HepG2 (cell line): ENCODE measurements around the gene MIEF1. TPM values are rescaled to one million over a fixed set of nuclear protein-coding genes. Genes with fewer than 3 reads are reported as not detected.

Experiments
- EP300 ChIP-seq, 3 experiments: sonication (generic) in 1 of 3; formaldehyde crosslinking in 1 of 3; IDR thresholded peaks; 2 replicates each; pipeline versions ENCODE4 v1.5.1 to v1.6.1; 2011 to 2020; ENCODE audit warnings: low read depth in 2 of 3, low read length in 2 of 3, borderline replicate concordance in 1 of 3, improper control_type of control experiment in 1 of 3, mild to moderate bottlenecking in 1 of 3, missing genetic modification reagents in 1 of 3, moderate library complexity in 1 of 3
- ERF ChIP-seq: IDR thresholded peaks from 2 replicates; pipeline ENCODE4 v1.6.1; 2018; ENCODE audit warnings: missing biosample characterization, missing genetic modification reagents
- FOXJ3 ChIP-seq: sonication (generic); formaldehyde crosslinking; IDR thresholded peaks from 2 replicates; pipeline ENCODE4 v1.4.0; 2020; ENCODE audit warnings: missing genetic modification reagents, mild to moderate bottlenecking, borderline replicate concordance
- FOXO1 ChIP-seq: sonication (generic); formaldehyde crosslinking; IDR thresholded peaks from 2 replicates; pipeline ENCODE4 v1.4.0; 2020; ENCODE audit warnings: missing genetic modification reagents
- KLF9 ChIP-seq: IDR thresholded peaks from 2 replicates; pipeline ENCODE4 v1.6.1; 2016; ENCODE audit warnings: low read depth
- MAF1 ChIP-seq: sonication (generic); formaldehyde crosslinking; IDR thresholded peaks from 2 replicates; pipeline ENCODE4 v1.5.0; 2020; ENCODE audit warnings: missing genetic modification reagents, borderline replicate concordance
- PPARG ChIP-seq: conservative IDR thresholded peaks from 2 replicates; pipeline ENCODE4 v1.6.1; 2016; ENCODE audit warnings: missing biosample characterization, missing genetic modification reagents
- SOX5 ChIP-seq: IDR thresholded peaks from 2 replicates; pipeline ENCODE4 v1.6.1; 2016; ENCODE audit warnings: borderline replicate concordance
- SPEN ChIP-seq: sonication (generic); formaldehyde crosslinking; IDR thresholded peaks from 2 replicates; pipeline ENCODE4 v1.5.1; 2020; ENCODE audit warnings: low read depth, mild to moderate bottlenecking, missing genetic modification reagents
- TEF ChIP-seq: sonication (generic); formaldehyde crosslinking; IDR thresholded peaks from 2 replicates; pipeline ENCODE4 v1.5.0; 2020; ENCODE audit warnings: missing genetic modification reagents
- ZBTB44 ChIP-seq: sonication (generic); formaldehyde crosslinking; IDR thresholded peaks from 2 replicates; pipeline ENCODE4 v1.4.0; 2020; ENCODE audit warnings: missing genetic modification reagents
- ZBTB46 ChIP-seq: sonication (generic); formaldehyde crosslinking; IDR thresholded peaks from 2 replicates; pipeline ENCODE4 v1.4.0; 2020; ENCODE audit warnings: mild to moderate bottlenecking, missing genetic modification reagents, borderline replicate concordance
- ZC3H4 ChIP-seq: sonication (generic); formaldehyde crosslinking; IDR thresholded peaks from 2 replicates; pipeline ENCODE4 v1.4.0; 2020; ENCODE audit warnings: missing genetic modification reagents, borderline replicate concordance
- ZMYM3 ChIP-seq: sonication (generic); formaldehyde crosslinking; IDR thresholded peaks from 2 replicates; pipeline ENCODE4 v1.5.1; 2020; ENCODE audit warnings: mild to moderate bottlenecking, missing genetic modification reagents
- ZNF17 ChIP-seq: sonication (generic); formaldehyde crosslinking; IDR thresholded peaks from 2 replicates; pipeline ENCODE4 v1.5.0; 2020; ENCODE audit warnings: mild to moderate bottlenecking, missing genetic modification reagents
- ZNF280D ChIP-seq: sonication (generic); formaldehyde crosslinking; IDR thresholded peaks from 2 replicates; pipeline ENCODE4 v1.5.1; 2020; ENCODE audit warnings: mild to moderate bottlenecking, missing genetic modification reagents
- ZNF563 ChIP-seq: sonication (generic); formaldehyde crosslinking; IDR thresholded peaks from 2 replicates; pipeline ENCODE4 v1.8.0; 2022; ENCODE audit warnings: mild to moderate bottlenecking, moderate library complexity, missing genetic modification reagents
- ZNF746 ChIP-seq: sonication (generic); formaldehyde crosslinking; IDR thresholded peaks from 2 replicates; pipeline ENCODE4 v1.8.0; 2022; ENCODE audit warnings: mild to moderate bottlenecking, missing genetic modification reagents
- polyA plus RNA-seq, 8 experiments: library from polyadenylated mRNA; depleted of rRNA in 3 of 8; stranded (reverse) in 7 of 8; unstranded in 1 of 8; fragments of >200 nt; fragmentation: Illumina TruSeq in 4 of 8; extraction: Trizol in 4 of 8; gene quantifications; 2 replicates each; pipeline versions ENCODE4 v1.2.1 to v1.2.3, GENCODE V29; 2011 to 2016; ENCODE audit warnings: low read depth in 4 of 8, missing spikeins in 1 of 8, mixed read lengths in 1 of 8; ENCODE audit not compliant: insufficient read depth in 1 of 8
- total RNA-seq, 5 experiments: library from RNA; depleted of rRNA; stranded (reverse); fragments of >200 nt; fragmentation: Illumina TruSeq; extraction: Trizol; gene quantifications; 2 replicates each; pipeline ENCODE4 v1.2.3, GENCODE V29; 2016; ENCODE audit warnings: low read depth in 1 of 5
- TF ChIP-seq, protein P1 (sequence below): sonication (generic); formaldehyde crosslinking; IDR thresholded peaks from 2 replicates; pipeline ENCODE4 v1.5.0; 2020; ENCODE audit warnings: mild to moderate bottlenecking, missing genetic modification reagents, moderate library complexity

Gene MIEF1
- total and polyA plus RNA-seq, 2 of the 13 experiments (the other 11 are each of a cell fraction or from before 2014, with no cell fraction given), result 21.7 to 34.8 TPM

- TF ChIP-seq, protein P1, sequence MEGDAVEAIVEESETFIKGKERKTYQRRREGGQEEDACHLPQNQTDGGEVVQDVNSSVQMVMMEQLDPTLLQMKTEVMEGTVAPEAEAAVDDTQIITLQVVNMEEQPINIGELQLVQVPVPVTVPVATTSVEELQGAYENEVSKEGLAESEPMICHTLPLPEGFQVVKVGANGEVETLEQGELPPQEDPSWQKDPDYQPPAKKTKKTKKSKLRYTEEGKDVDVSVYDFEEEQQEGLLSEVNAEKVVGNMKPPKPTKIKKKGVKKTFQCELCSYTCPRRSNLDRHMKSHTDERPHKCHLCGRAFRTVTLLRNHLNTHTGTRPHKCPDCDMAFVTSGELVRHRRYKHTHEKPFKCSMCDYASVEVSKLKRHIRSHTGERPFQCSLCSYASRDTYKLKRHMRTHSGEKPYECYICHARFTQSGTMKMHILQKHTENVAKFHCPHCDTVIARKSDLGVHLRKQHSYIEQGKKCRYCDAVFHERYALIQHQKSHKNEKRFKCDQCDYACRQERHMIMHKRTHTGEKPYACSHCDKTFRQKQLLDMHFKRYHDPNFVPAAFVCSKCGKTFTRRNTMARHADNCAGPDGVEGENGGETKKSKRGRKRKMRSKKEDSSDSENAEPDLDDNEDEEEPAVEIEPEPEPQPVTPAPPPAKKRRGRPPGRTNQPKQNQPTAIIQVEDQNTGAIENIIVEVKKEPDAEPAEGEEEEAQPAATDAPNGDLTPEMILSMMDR, result peak; percentile 3; the same call in 1 of the 2 replicates
- TF ChIP-seq SPEN (peak; percentile 76), ERF (CRISPR knock-in tag) (peak; percentile 88), ZNF17 (no peak), ZC3H4 (CRISPR knock-in tag) (no peak), EP300 (IDR thresholded peaks at IDR 0.05; ENCODE audit: low read depth in 2 of 2, low read length in 2 of 2) (peak in 1 of 2 experiments; percentile 49; a peak in 1 of 4 replicates), EP300 (CRISPR knock-in tag; IDR thresholded peaks at IDR 0.05; ENCODE audit: borderline replicate concordance) (peak; percentile 15; the same call in 1 of the 2 replicates), FOXJ3 (CRISPR knock-in tag) (0 out of 2 replicates have a peak, but pooled peaks have one; percentile 6), KLF9 (CRISPR knock-in tag) (no peak), ZNF280D (CRISPR knock-in tag) (no peak), MAF1 (CRISPR knock-in tag) (peak; percentile 78; the same call in 1 of the 2 replicates), FOXO1 (CRISPR knock-in tag) (no peak), ZNF746 (CRISPR knock-in tag) (no peak), ZNF563 (CRISPR knock-in tag) (no peak), ZMYM3 (CRISPR knock-in tag) (no peak), TEF (CRISPR knock-in tag) (peak; percentile 33; the same call in 1 of the 2 replicates), PPARG (CRISPR knock-in tag) (0 out of 2 replicates have a peak, but pooled peaks have one; percentile 39), ZBTB46 (CRISPR knock-in tag) (no peak), SOX5 (CRISPR knock-in tag) (no peak), ZBTB44 (CRISPR knock-in tag) (no peak; the same call in 1 of the 2 replicates)
Observed at GRCh38 chr22:39532215-39533073, 30.4 kb downstream of the MIEF1 start, which contains the start of gene RPS19BP1 (continued).
